ENCODE measurements around the gene MPRIP. TPM values are rescaled to one million over a fixed set of nuclear protein-coding genes. Genes with fewer than 3 reads are reported as not detected.

The MPRIP gene
- polyA plus RNA-seq, 1 of the 3 experiments (the other 2 are of a cell fraction), result 64.4 TPM

DNA sequence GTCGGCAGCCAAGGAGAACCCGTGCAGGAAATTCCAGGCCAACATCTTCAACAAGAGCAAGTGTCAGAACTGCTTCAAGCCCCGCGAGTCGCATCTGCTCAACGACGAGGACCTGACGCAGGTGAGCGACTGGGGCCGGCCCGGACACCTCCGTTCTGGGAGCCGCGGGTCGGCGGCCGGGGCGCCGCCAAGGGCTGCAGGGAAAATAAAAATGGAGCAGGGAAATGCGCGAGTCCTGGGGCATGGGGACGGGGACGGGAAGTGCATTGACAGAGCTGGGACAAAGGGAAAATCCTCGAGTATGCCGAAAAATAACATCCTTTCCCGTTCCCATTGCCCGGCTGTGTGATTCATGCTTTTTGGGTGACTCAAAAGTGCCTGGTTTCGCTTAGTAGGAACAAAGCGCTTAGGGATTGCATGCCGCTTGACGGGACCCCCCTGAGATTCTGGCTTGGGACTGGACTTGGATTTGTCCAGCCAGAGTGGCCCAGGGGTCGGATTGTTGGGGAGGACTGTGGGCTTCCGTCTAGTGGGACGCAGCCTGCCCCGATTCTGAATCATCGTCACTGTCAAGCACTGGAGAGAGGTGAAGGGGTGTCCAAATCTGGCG, 699 bp downstream of the MPRIP start (continued):
- TF ChIP-seq RXRA (IDR thresholded peaks at IDR 0.05; ENCODE audit: borderline replicate concordance, low read depth), result no peak

GRCh38 chr17:17043461-17044271, 1.4 kb downstream of the MPRIP start:
- Histone ChIP-seq H2AFZ (ENCODE audit: low read depth) (no peak overlapping the region), H4K20me1 (ENCODE audit: insufficient read depth) (peaks cover 55% of the 10 kb centered on the region), H3K4me3 (ENCODE audit: low read depth in 2 of 2, low read length in 1 of 2) (peak overlapping the region; percentile 81 to 88), H3K4me2 (peak overlapping the region; percentile 99), H3K79me2 (ENCODE audit: insufficient read depth) (peaks cover 60% of the 10 kb centered on the region), H3F3A (replicated peaks; ENCODE audit: insufficient read depth) (peaks cover 10% of the 10 kb centered on the region), H3K36me3 (replicated peaks in 1 of 2; ENCODE audit: control insufficient read depth in 1 of 2, insufficient read depth in 2 of 2, low read length in 1 of 2) (peaks cover under 1 to 15% of the 10 kb centered on the region in 2 experiments), H3K9me2 (no peaks in the 10 kb centered on the region), H3K9ac (peak overlapping the region; percentile 82), H3K4me1 (ENCODE audit: control insufficient read depth in 1 of 2, insufficient read depth in 2 of 2, low read depth in 1 of 2, low read length in 1 of 2) (peaks cover 5 to 31% of the 10 kb centered on the region in 2 experiments; a peak in 3 of 4 replicates), H3K27ac (ENCODE audit: low read depth in 2 of 2, low read length in 1 of 2) (peak overlapping the region; percentile 60 to 68), H3K9me3 (no peaks in the 10 kb centered on the region), H3K27me3 (ENCODE audit: insufficient read depth) (no peaks in the 10 kb centered on the region)
- no peak for DNase-seq
- CTCF ChIA-PET, result interaction anchor here (0.8 to 1.8 kb wide), 3 partner anchors 11 to 46 kb away, joined by 3 to 4 read pairs (median 4); no protein-coding TSS in a partner anchor
- 12% methylated on average over 18 of the region's 19 CpGs for WGBS (ENCODE audit: low lambda C conversion rate)
- POLR2A ChIA-PET, result no interaction called here
- TF ChIP-seq CHD2 (IDR thresholded peaks at IDR 0.05; ENCODE audit: low read length, partially characterized antibody), result no peak
- no peak for TF ChIP-seq MEF2A (IDR thresholded peaks at IDR 0.05; ENCODE audit: borderline replicate concordance, low read depth)
- no peak for TF ChIP-seq RFX5 (IDR thresholded peaks at IDR 0.05; ENCODE audit: low read length)
- TF ChIP-seq IRF3 (IDR thresholded peaks at IDR 0.05; ENCODE audit: low read depth, low read length), result no peak
- no peak for TF ChIP-seq RAD21 (IDR thresholded peaks at IDR 0.05; ENCODE audit: low read length)
- TF ChIP-seq FOSL2 (IDR thresholded peaks at IDR 0.05; ENCODE audit: borderline replicate concordance, low read depth), result no peak
- no peak for TF ChIP-seq GATA2 (CRISPR knock-in tag; IDR thresholded peaks at IDR 0.05)
- TF ChIP-seq GABPA (IDR thresholded peaks at IDR 0.05; ENCODE audit: low read depth), result no peak
- no peak for TF ChIP-seq FOXJ3 (CRISPR knock-in tag; IDR thresholded peaks at IDR 0.05)
- TF ChIP-seq TAF1 (IDR thresholded peaks at IDR 0.05; ENCODE audit: borderline replicate concordance, low read depth, low read length), result no peak
- TF ChIP-seq SMC3 (IDR thresholded peaks at IDR 0.05; ENCODE audit: low read depth, low read length), result no peak
- TF ChIP-seq, protein P1, sequence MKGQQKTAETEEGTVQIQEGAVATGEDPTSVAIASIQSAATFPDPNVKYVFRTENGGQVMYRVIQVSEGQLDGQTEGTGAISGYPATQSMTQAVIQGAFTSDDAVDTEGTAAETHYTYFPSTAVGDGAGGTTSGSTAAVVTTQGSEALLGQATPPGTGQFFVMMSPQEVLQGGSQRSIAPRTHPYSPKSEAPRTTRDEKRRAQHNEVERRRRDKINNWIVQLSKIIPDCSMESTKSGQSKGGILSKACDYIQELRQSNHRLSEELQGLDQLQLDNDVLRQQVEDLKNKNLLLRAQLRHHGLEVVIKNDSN (IDR thresholded peaks at IDR 0.05; ENCODE audit: borderline replicate concordance, low read depth), result no peak
- no peak for TF ChIP-seq ZBTB33 (IDR thresholded peaks at IDR 0.05; ENCODE audit: borderline replicate concordance, low read depth)
- no peak for TF ChIP-seq RCOR1 (IDR thresholded peaks at IDR 0.05; ENCODE audit: low read length)
- TF ChIP-seq, protein P2, sequence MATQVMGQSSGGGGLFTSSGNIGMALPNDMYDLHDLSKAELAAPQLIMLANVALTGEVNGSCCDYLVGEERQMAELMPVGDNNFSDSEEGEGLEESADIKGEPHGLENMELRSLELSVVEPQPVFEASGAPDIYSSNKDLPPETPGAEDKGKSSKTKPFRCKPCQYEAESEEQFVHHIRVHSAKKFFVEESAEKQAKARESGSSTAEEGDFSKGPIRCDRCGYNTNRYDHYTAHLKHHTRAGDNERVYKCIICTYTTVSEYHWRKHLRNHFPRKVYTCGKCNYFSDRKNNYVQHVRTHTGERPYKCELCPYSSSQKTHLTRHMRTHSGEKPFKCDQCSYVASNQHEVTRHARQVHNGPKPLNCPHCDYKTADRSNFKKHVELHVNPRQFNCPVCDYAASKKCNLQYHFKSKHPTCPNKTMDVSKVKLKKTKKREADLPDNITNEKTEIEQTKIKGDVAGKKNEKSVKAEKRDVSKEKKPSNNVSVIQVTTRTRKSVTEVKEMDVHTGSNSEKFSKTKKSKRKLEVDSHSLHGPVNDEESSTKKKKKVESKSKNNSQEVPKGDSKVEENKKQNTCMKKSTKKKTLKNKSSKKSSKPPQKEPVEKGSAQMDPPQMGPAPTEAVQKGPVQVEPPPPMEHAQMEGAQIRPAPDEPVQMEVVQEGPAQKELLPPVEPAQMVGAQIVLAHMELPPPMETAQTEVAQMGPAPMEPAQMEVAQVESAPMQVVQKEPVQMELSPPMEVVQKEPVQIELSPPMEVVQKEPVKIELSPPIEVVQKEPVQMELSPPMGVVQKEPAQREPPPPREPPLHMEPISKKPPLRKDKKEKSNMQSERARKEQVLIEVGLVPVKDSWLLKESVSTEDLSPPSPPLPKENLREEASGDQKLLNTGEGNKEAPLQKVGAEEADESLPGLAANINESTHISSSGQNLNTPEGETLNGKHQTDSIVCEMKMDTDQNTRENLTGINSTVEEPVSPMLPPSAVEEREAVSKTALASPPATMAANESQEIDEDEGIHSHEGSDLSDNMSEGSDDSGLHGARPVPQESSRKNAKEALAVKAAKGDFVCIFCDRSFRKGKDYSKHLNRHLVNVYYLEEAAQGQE (IDR thresholded peaks at IDR 0.05; ENCODE audit: low read depth, low read length), result no peak
- TF ChIP-seq, protein P3, sequence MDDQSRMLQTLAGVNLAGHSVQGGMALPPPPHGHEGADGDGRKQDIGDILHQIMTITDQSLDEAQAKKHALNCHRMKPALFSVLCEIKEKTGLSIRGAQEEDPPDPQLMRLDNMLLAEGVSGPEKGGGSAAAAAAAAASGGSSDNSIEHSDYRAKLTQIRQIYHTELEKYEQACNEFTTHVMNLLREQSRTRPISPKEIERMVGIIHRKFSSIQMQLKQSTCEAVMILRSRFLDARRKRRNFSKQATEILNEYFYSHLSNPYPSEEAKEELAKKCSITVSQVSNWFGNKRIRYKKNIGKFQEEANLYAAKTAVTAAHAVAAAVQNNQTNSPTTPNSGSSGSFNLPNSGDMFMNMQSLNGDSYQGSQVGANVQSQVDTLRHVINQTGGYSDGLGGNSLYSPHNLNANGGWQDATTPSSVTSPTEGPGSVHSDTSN (IDR thresholded peaks at IDR 0.05), result no peak
